ENCODE results near the gene PLCD3. TPM values are rescaled to one million over a fixed set of nuclear protein-coding genes. Genes with fewer than 3 reads are reported as not detected.
A peak's percentile ranks its signal among the peaks of the same experiment; 100 is the strongest.

Gene PLCD3
- total RNA-seq, 1 donor from 2014 or later: 34.2 TPM

DNA sequence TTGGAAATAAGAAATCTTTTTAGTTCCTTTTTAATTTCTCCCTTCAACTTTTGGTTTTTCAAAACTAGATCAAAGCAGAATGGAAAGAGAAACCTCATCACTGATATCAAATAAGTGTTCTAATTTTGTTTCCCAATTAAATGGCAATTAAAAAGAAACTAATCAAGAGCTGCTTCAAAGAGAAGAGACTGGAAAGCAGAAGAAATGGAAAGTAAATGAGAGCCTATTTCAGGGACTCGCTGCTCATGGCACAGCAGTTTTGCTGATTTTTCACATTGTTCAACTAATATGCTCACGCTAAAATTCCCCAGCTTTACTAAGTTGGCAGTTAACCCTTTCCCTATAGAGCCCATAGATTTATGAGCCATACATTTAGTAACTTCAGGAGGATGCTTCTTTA is 64.7 kb downstream of the PLCD3 start:
- ATAC-seq: no peak

DNA sequence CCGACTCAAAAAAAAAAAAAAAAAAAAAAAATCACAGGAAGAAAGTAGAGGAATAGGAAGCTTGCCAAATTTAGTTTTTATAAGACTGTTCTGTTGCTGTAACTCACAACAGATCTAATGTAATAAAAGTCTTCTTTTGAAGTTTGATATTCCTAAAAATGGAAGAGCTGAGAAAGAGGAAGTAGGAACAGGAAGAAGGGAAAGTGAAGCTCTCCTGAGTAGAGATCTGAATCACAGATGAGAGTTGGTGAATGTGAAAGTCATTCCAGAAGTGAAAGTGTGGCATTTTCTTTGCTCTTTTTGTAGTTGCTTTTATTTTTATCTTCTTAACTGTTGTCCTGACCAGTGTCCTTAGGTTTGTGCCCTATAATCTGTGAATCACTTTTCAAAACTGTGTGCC is 69.1 kb downstream of the PLCD3 start:
- ATAC-seq: no peak

DNA sequence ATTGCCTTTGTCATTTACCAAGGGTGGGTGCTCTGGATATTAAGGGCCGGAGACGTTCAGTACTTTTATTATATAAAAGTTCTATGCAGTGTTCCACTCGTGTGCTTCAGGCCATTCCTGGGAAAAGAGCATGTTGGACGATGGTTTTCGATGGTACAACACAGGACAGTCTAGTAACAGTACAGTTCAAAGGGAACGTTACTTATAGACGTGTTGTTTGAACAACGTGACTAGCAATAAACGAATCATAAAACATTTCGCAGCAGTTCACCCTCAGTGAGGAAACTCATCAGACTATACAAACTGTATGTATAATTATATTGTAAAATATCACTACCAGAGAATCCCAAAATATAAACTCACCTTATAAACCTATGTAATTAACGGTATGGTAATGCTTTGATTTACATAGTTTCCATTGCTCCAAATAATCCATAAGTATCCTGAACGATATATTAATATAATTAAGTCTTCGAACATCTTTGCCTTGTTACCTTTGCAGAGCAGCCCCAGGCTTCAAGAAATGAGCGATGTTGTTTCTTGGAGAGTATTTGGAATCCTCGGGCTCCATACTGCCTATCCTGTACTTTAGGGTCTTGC is 70.6 kb downstream of the PLCD3 start:
- no peak for ATAC-seq

DNA sequence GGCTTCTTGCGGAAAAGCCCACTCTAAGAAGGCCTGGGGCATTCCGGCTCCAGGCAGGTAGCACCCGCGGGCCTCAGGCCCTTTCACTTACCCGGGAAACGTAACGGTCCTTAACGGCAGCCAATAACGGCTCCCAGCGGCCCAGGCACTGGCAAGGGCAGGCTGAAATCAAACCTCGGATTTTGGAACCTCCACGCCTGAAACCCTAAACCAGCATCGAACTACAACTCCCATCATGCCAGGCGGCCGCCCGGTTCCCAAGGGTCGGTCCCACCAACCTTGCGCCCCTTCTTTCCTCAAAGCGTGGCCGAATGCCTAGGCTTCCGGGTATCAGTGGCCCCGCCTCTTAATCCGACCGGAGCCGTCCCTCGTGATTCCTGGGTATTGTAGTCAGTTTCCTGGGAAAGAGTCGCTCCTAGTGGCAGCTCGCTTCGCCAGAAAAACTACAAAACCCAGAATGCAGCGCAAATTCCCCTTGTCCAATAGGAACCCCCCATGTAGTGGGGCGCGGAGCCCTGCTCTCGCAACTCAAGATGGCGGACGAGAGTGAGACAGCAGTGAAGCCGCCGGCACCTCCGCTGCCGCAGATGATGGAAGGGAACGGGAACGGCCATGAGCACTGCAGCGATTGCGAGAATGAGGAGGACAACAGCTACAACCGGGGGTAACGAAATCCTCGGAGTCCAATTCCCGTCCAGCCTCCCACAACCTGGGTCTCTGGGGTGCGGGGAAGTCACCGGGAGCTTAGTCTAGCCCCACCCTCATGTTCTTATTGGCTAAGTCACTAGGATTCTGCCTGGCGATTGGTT is 71.3 kb downstream of the PLCD3 start, which contains the start of gene NMT1:
TSS of gene NMT1 (plus strand) at position 521 of the 809 bp plus-strand sequence. CDS start at position 534, 13 bp downstream.
- peak; percentile 97 for ATAC-seq

DNA sequence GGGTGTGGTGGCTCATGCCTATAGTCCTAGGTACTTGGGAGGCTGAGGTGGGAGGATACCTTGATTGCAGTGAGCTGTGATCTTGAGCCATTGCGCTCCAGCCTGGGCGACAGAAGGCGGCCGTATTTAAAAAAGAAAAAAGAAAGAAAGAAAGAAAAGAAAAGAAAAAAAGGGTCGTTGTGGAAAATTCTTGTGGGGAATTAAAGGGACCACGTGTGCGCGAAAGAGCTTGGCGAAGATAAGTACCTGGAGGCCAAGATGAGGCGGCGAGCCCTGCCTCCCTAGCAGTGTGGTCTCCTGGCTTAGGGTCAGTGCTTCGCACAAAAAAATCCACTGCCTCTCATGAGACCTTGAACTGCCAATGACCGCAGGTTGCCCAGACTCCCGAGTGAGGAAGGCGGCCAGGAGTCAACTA is 71.9 kb downstream of the PLCD3 start:
- ATAC-seq: peak; percentile 2

Other genes starting within 250 kb of the PLCD3 start
- 92.3 TPM for gene EFTUD2, start 233.1 kb downstream of the PLCD3 start, total RNA-seq
- gene GFAP, start 217.0 kb downstream of the PLCD3 start, total RNA-seq: not detected
- gene KIF18B, start 184.7 kb downstream of the PLCD3 start, total RNA-seq: 10.4 TPM
- gene C1QL1, start 164.2 kb downstream of the PLCD3 start, total RNA-seq: 0.12 TPM
- 19.5 TPM for gene DCAKD, start 80.9 kb downstream of the PLCD3 start, total RNA-seq
- 63.0 TPM for gene NMT1, start 71.2 kb downstream of the PLCD3 start, total RNA-seq
- 3.5 TPM for gene ACBD4, start 3.2 kb upstream of the PLCD3 start, total RNA-seq
- gene HEXIM1, start 16.0 kb upstream of the PLCD3 start, total RNA-seq: 22.6 TPM
- 4.7 TPM for gene HEXIM2, start 29.4 kb upstream of the PLCD3 start, total RNA-seq
- 2.6 TPM for gene FMNL1, start 89.4 kb upstream of the PLCD3 start, total RNA-seq
- gene SPATA32, start 129.6 kb upstream of the PLCD3 start, total RNA-seq: 0.24 TPM
- 6.3 TPM for gene MAP3K14, start 184.5 kb upstream of the PLCD3 start, total RNA-seq